Hepatocyte (in vitro differentiated cells): ENCODE results near the gene DNAH9. TPM values are rescaled to one million over a fixed set of nuclear protein-coding genes. Genes with fewer than 3 reads are reported as not detected.

ENCODE experiments used
- DNase-seq: peaks from one replicate; pipeline ENCODE4 v3.0.0-alpha.2; 2016; ENCODE audit warnings: low spot score
- H2AFZ ChIP-seq: fragments of 200-600 bp; sonication (generic); 2 replicates; pipeline ENCODE4 v1.6.0; 2016; ENCODE audit warnings: antibody characterized with exemption, mild to moderate bottlenecking
- H3K27ac ChIP-seq: fragments of 200-600 bp; sonication (generic); 2 replicates; pipeline ENCODE4 v1.5.1; 2016; ENCODE audit warnings: mild to moderate bottlenecking
- H3K27me3 ChIP-seq: fragments of 200-600 bp; sonication (generic); 2 replicates; pipeline ENCODE4 v1.6.1; 2016
- H3K36me3 ChIP-seq: fragments of 200-600 bp; sonication (generic); replicated peaks from 2 replicates; pipeline ENCODE4 v1.5.1; 2016; ENCODE audit warnings: low read depth; ENCODE audit not compliant: insufficient read depth
- H3K4me1 ChIP-seq: fragments of 200-600 bp; sonication (generic); 2 replicates; pipeline ENCODE4 v1.5.1; 2016; ENCODE audit warnings: mild to moderate bottlenecking, moderate library complexity; ENCODE audit not compliant: insufficient read depth
- H3K4me2 ChIP-seq: fragments of 200-600 bp; sonication (generic); 2 replicates; pipeline ENCODE4 v1.6.0; 2016
- H3K4me3 ChIP-seq: fragments of 200-600 bp; sonication (generic); 2 replicates; pipeline ENCODE4 v1.5.1; 2016; ENCODE audit warnings: mild to moderate bottlenecking
- H3K79me2 ChIP-seq: fragments of 200-600 bp; sonication (generic); 2 replicates; pipeline ENCODE4 v1.6.0; 2017; ENCODE audit warnings: mild to moderate bottlenecking
- H3K9me2 ChIP-seq: fragments of 200-600 bp; sonication (generic); replicated peaks from 2 replicates; pipeline ENCODE4 v1.6.0; 2017; ENCODE audit warnings: mild to moderate bottlenecking; ENCODE audit not compliant: insufficient read depth
- H3K9me3 ChIP-seq: fragments of 200-600 bp; sonication (generic); 2 replicates; pipeline ENCODE4 v1.5.1; 2016; ENCODE audit warnings: low read depth, mild to moderate bottlenecking
- H4K20me1 ChIP-seq: fragments of 200-600 bp; sonication (generic); 2 replicates; pipeline ENCODE4 v1.6.0; 2016; ENCODE audit warnings: mild to moderate bottlenecking; ENCODE audit not compliant: insufficient read depth, poor library complexity, severe bottlenecking
- CTCF ChIP-seq: fragments of 200-600 bp; sonication (generic); IDR thresholded peaks from 2 replicates; pipeline ENCODE4 v1.5.1; 2016; ENCODE audit warnings: antibody characterized with exemption, mild to moderate bottlenecking; ENCODE audit not compliant: poor library complexity
- EZH2 ChIP-seq: fragments of 200-600 bp; sonication (generic); IDR thresholded peaks from 2 replicates; pipeline ENCODE4 v1.6.1; 2016; ENCODE audit warnings: antibody characterized with exemption, mild to moderate bottlenecking, borderline replicate concordance
- EZH2phosphoT487 ChIP-seq: fragments of 200-600 bp; sonication (generic); IDR thresholded peaks from one replicate; pipeline ENCODE4 v1.6.1; 2018; ENCODE audit warnings: antibody characterized with exemption, mild to moderate bottlenecking, low read depth, moderate library complexity; ENCODE audit not compliant: unreplicated experiment, severe bottlenecking
- WGBS: methylation state at CpG from one replicate; pipeline ENCODE4 v1.1.6; 2016; ENCODE audit warnings: low lambda C conversion rate; ENCODE audit errors: missing lambda C conversion rate; 5-methylcytosine and 5-hydroxymethylcytosine counted together
- polyA plus RNA-seq: library from polyadenylated mRNA; unstranded; fragments of >200 nt; fragmentation: Nextera tagmentation; extraction: Ambion mirVana; gene quantifications from 2 replicates; pipeline ENCODE4 v1.2.1, GENCODE V29; 2016
- total RNA-seq: library from RNA; depleted of rRNA; stranded (reverse); fragments of >200 nt; gene quantifications from 2 replicates; pipeline ENCODE4 v1.2.3, GENCODE V29; 2014

Gene DNAH9
- total and polyA plus RNA-seq, 2 experiments from 2014 or later = 1.2 to 2.7 TPM

- Histone ChIP-seq H3K36me3 (no peaks in the 10 kb centered on the region), H3K4me2 (no peak overlapping the region), H3K79me2 (no peaks in the 10 kb centered on the region), H3K9me3 (no peaks in the 10 kb centered on the region), H3K9me2 (no peaks in the 10 kb centered on the region), H2AFZ (no peak overlapping the region), H3K27ac (no peak overlapping the region), H3K27me3 (no peaks in the 10 kb centered on the region), H3K4me1 (no peaks in the 10 kb centered on the region), H3K4me3 (no peak overlapping the region), H4K20me1 (no peaks in the 10 kb centered on the region)
- DNase-seq = no peak
- TF ChIP-seq EZH2 = no peak
- no peak for TF ChIP-seq CTCF
- TF ChIP-seq EZH2phosphoT487 = no peak
- 85% methylated on average over 15 of the region's 15 CpGs for WGBS
Measured at GRCh38 chr17:11736613-11737312, 138.5 kb downstream of the DNAH9 start.

- Histone ChIP-seq H3K4me3 (no peak overlapping the region), H3K79me2 (no peaks in the 10 kb centered on the region), H4K20me1 (no peaks in the 10 kb centered on the region), H3K9me3 (no peaks in the 10 kb centered on the region), H3K27me3 (no peaks in the 10 kb centered on the region), H3K4me2 (no peak overlapping the region), H3K36me3 (no peaks in the 10 kb centered on the region), H2AFZ (no peak overlapping the region), H3K4me1 (no peaks in the 10 kb centered on the region), H3K27ac (no peak overlapping the region), H3K9me2 (no peaks in the 10 kb centered on the region)
- TF ChIP-seq EZH2phosphoT487 = no peak
- TF ChIP-seq CTCF = no peak
- WGBS = 78% methylated on average over 5 of the region's 5 CpGs
- no peak for DNase-seq
Measured at GRCh38 chr17:11737313-11737679, 139.0 kb downstream of the DNAH9 start.

- Histone ChIP-seq H3K9me3 (no peaks in the 10 kb centered on the region), H2AFZ (no peak overlapping the region), H3K4me1 (no peaks in the 10 kb centered on the region), H3K79me2 (no peaks in the 10 kb centered on the region), H3K36me3 (no peaks in the 10 kb centered on the region), H3K4me3 (no peak overlapping the region), H3K9me2 (no peaks in the 10 kb centered on the region), H3K4me2 (no peak overlapping the region), H3K27me3 (no peaks in the 10 kb centered on the region), H4K20me1 (no peaks in the 10 kb centered on the region), H3K27ac (no peak overlapping the region)
- DNase-seq = no peak
- TF ChIP-seq CTCF (no peak), EZH2 (no peak), EZH2phosphoT487 (no peak)
- WGBS = 90% methylated on average over 6 of the region's 6 CpGs
Measured at GRCh38 chr17:11738151-11738550, 139.9 kb downstream of the DNAH9 start.
